ENCODE measurements around the gene UNC45B.

UNC45B gene

GRCh38 chr17:35159940-35160339 is 12.3 kb downstream of the UNC45B start:
- H3K4me1 ChIP-seq (ENCODE audit: low read length) = no peaks in the 10 kb centered on the region
- no peaks in the 10 kb centered on the region for H3K9me3 ChIP-seq (replicated peaks; ENCODE audit: insufficient read depth, low read length)
- H3F3A ChIP-seq (ENCODE audit: insufficient read depth, low read length) = no peaks in the 10 kb centered on the region
- H4K20me1 ChIP-seq (ENCODE audit: insufficient read depth, low read length) = no peaks in the 10 kb centered on the region
- no peak overlapping the region for H3K4me3 ChIP-seq (ENCODE audit: low read length)
- no peaks in the 10 kb centered on the region for H3K36me3 ChIP-seq (replicated peaks; ENCODE audit: insufficient read depth, low read length)
- H3K4me2 ChIP-seq (ENCODE audit: low read depth, low read length) = no peak overlapping the region
- no peak overlapping the region for H3K9ac ChIP-seq (ENCODE audit: low read length)
- H3K27ac ChIP-seq (ENCODE audit: low read length) = no peak overlapping the region
- H3K27me3 ChIP-seq (replicated peaks; ENCODE audit: insufficient read depth, low read length) = no peaks in the 10 kb centered on the region
- no peak for DNase-seq
- H3K9me2 ChIP-seq (replicated peaks; ENCODE audit: insufficient read depth, low read length) = no peaks in the 10 kb centered on the region
- no peak overlapping the region for H2AFZ ChIP-seq (ENCODE audit: low read length)
- TF ChIP-seq EZH2phosphoT487 (IDR thresholded peaks at IDR 0.05; ENCODE audit: low read length) (no peak), EZH2 (optimal IDR thresholded peaks at IDR 0.05; ENCODE audit: low read depth, low read length) (no peak), CTCF (IDR thresholded peaks at IDR 0.05; ENCODE audit: low read length) (no peak)
- no peaks in the 10 kb centered on the region for H3K79me2 ChIP-seq (ENCODE audit: low read length)

- H3K27ac ChIP-seq (ENCODE audit: low read length) = no peak overlapping the region
These were observed 13.0 kb downstream of the UNC45B start for GRCh38 chr17:35160354-35161201.

GRCh38 chr17:35161281-35161761 is 13.7 kb downstream of the UNC45B start:
- H3K9me3 ChIP-seq (replicated peaks; ENCODE audit: insufficient read depth, low read length) = no peaks in the 10 kb centered on the region

More at GRCh38 chr17:35160354-35161201, 13.0 kb downstream of the UNC45B start:
- Histone ChIP-seq H4K20me1 (ENCODE audit: insufficient read depth, low read length) (no peaks in the 10 kb centered on the region), H3K4me3 (ENCODE audit: low read length) (no peak overlapping the region), H3K27me3 (replicated peaks; ENCODE audit: insufficient read depth, low read length) (no peaks in the 10 kb centered on the region), H3K4me1 (ENCODE audit: low read length) (no peaks in the 10 kb centered on the region), H3K36me3 (replicated peaks; ENCODE audit: insufficient read depth, low read length) (no peaks in the 10 kb centered on the region), H3F3A (ENCODE audit: insufficient read depth, low read length) (no peaks in the 10 kb centered on the region), H3K79me2 (ENCODE audit: low read length) (no peaks in the 10 kb centered on the region), H3K9me2 (replicated peaks; ENCODE audit: insufficient read depth, low read length) (no peaks in the 10 kb centered on the region), H3K9me3 (replicated peaks; ENCODE audit: insufficient read depth, low read length) (no peaks in the 10 kb centered on the region), H3K4me2 (ENCODE audit: low read depth, low read length) (no peak overlapping the region), H2AFZ (ENCODE audit: low read length) (no peak overlapping the region), H3K9ac (ENCODE audit: low read length) (no peak overlapping the region)
- DNase-seq = no peak
- TF ChIP-seq CTCF (IDR thresholded peaks at IDR 0.05; ENCODE audit: low read length) (no peak), EZH2 (optimal IDR thresholded peaks at IDR 0.05; ENCODE audit: low read depth, low read length) (no peak), EZH2phosphoT487 (IDR thresholded peaks at IDR 0.05; ENCODE audit: low read length) (no peak)

More at GRCh38 chr17:35161281-35161761, 13.7 kb downstream of the UNC45B start:
- Histone ChIP-seq H2AFZ (ENCODE audit: low read length) (no peak overlapping the region), H3K9me2 (replicated peaks; ENCODE audit: insufficient read depth, low read length) (no peaks in the 10 kb centered on the region), H3K4me1 (ENCODE audit: low read length) (no peaks in the 10 kb centered on the region), H3F3A (ENCODE audit: insufficient read depth, low read length) (no peaks in the 10 kb centered on the region), H3K4me3 (ENCODE audit: low read length) (no peak overlapping the region), H3K27ac (ENCODE audit: low read length) (no peak overlapping the region), H4K20me1 (ENCODE audit: insufficient read depth, low read length) (no peaks in the 10 kb centered on the region), H3K36me3 (replicated peaks; ENCODE audit: insufficient read depth, low read length) (no peaks in the 10 kb centered on the region), H3K9ac (ENCODE audit: low read length) (no peak overlapping the region), H3K4me2 (ENCODE audit: low read depth, low read length) (no peak overlapping the region), H3K27me3 (replicated peaks; ENCODE audit: insufficient read depth, low read length) (no peaks in the 10 kb centered on the region), H3K79me2 (ENCODE audit: low read length) (no peaks in the 10 kb centered on the region)
- no peak for DNase-seq
- TF ChIP-seq CTCF (IDR thresholded peaks at IDR 0.05; ENCODE audit: low read length) = no peak
- no peak for TF ChIP-seq EZH2 (optimal IDR thresholded peaks at IDR 0.05; ENCODE audit: low read depth, low read length)
- TF ChIP-seq EZH2phosphoT487 (IDR thresholded peaks at IDR 0.05; ENCODE audit: low read length) = no peak

Data from MM.1S (cell line).